HCT116 (cell line): Measurements from ENCODE around the gene EGFL7. TPM values are rescaled to one million over a fixed set of nuclear protein-coding genes. Genes with fewer than 3 reads are reported as not detected.

ENCODE experiments used
- ATAC-seq: fragments of 200-7000 bp; cut with Tn5 transposase; 2 replicates; pipeline ENCODE4 v1.9.1; 2020; ENCODE audit warnings: mild to moderate bottlenecking, moderate library complexity
- BruUV-seq: library from RNA; stranded (reverse); fragments of 400-500 nt; replicated peaks from 2 replicates; lab custom pipeline; 2021; lab: Mats Ljungman, UMichigan
- CTCF ChIA-PET: fragments of 300-600 bp; sonication (Branson Sonifier 250); formaldehyde crosslinking; loops from one replicate; lab custom pipeline; 2021; ENCODE audit warnings: antibody characterized with exemption; lab: Charles Lee
- POLR2A ChIA-PET: fragments of 300-600, 350-600 bp; sonication (Branson Sonifier 250); formaldehyde crosslinking; loops from one replicate; lab custom pipeline; 2021; ENCODE audit warnings: antibody characterized with exemption; lab: Charles Lee
- RAD21 ChIA-PET, 2 experiments: fragments of 300-600 bp; sonication (Branson Sonifier 250); formaldehyde crosslinking; loops; one replicate each; lab custom pipeline; 2023; ENCODE audit warnings: low total read pairs in 2 of 2; ENCODE audit not compliant: uncharacterized antibody in 2 of 2, unreplicated experiment in 2 of 2, low non-redundant PET in 1 of 2; lab: Charles Lee
- DNase-seq: peaks from one replicate; pipeline ENCODE4 v3.0.0-alpha.2; 2010; ENCODE audit warnings: low read depth, low spot score
- H2AFZ ChIP-seq: fragments of 200-600 bp; shearing (Covaris generic), sonication (generic); 2 replicates; pipeline ENCODE4 v1.6.1; 2017; ENCODE audit warnings: low read depth, mixed run types, mixed read lengths, antibody characterized with exemption, low read length; ENCODE audit not compliant: poor library complexity, severe bottlenecking
- H3K27ac ChIP-seq: 2 replicates; pipeline ENCODE4 v1.5.1; 2012; ENCODE audit warnings: low read depth, low read length
- H3K27me3 ChIP-seq: fragments of 200-600 bp; sonication (generic); 2 replicates; pipeline ENCODE4 v1.6.1; 2016; ENCODE audit warnings: mixed run types, low read length, mixed read lengths; ENCODE audit not compliant: insufficient read depth
- H3K36me3 ChIP-seq, 2 experiments: fragments of 200-500 bp in 1 of 2; fragments of 200-600 bp in 1 of 2; sonication (Bioruptor generic) in 1 of 2; sonication (generic) in 1 of 2; 2 replicates each; pipeline versions ENCODE4 v1.5.1 to v1.6.1; 2014 to 2016; ENCODE audit warnings: low read length in 2 of 2, inconsistent platforms in 1 of 2, mixed read lengths in 1 of 2, mixed run types in 1 of 2; ENCODE audit not compliant: insufficient read depth in 2 of 2, control insufficient read depth in 1 of 2
- H3K4me1 ChIP-seq, 2 experiments: fragments of 200-600 bp in 1 of 2; sonication (generic) in 1 of 2; 2 replicates each; pipeline versions ENCODE4 v1.5.1 to v1.6.1; 2012 to 2017; ENCODE audit warnings: low read length in 2 of 2, inconsistent platforms in 1 of 2, mild to moderate bottlenecking in 1 of 2, mixed read lengths in 1 of 2, mixed run types in 1 of 2, moderate library complexity in 1 of 2; ENCODE audit not compliant: insufficient read depth in 2 of 2, control insufficient read depth in 1 of 2
- H3K4me2 ChIP-seq: fragments of 200-600 bp; sonication (generic); 2 replicates; pipeline ENCODE4 v1.6.1; 2017; ENCODE audit warnings: mixed run types, low read length, mixed read lengths
- H3K4me3 ChIP-seq, 2 experiments: fragments of 200-600 bp in 1 of 2; sonication (generic) in 1 of 2; replicated peaks in 1 of 2; 2 replicates each; pipeline ENCODE4 v1.5.1; 2011 to 2016; ENCODE audit warnings: low read length in 2 of 2, control low read depth in 1 of 2, low read depth in 1 of 2, mild to moderate bottlenecking in 1 of 2, mixed read lengths in 1 of 2, mixed run types in 1 of 2
- H3K79me2 ChIP-seq: fragments of 200-600 bp; sonication (generic); 2 replicates; pipeline ENCODE4 v1.6.1; 2017; ENCODE audit warnings: mild to moderate bottlenecking, mixed run types, low read length, moderate library complexity, mixed read lengths; ENCODE audit not compliant: insufficient read depth
- H3K9ac ChIP-seq: fragments of 200-600 bp; sonication (generic); 2 replicates; pipeline ENCODE4 v1.6.1; 2016; ENCODE audit warnings: low read length, mixed read lengths
- H3K9me2 ChIP-seq: fragments of 200-600 bp; sonication (generic), shearing (Covaris generic); 2 replicates; pipeline ENCODE4 v1.6.1; 2017; ENCODE audit warnings: mixed run types, mild to moderate bottlenecking, moderate library complexity; ENCODE audit not compliant: insufficient read depth
- H3K9me3 ChIP-seq, 2 experiments: fragments of 200-500 bp in 1 of 2; fragments of 200-600 bp in 1 of 2; sonication (Bioruptor generic) in 1 of 2; sonication (generic) in 1 of 2; 2 replicates each; pipeline ENCODE4 v1.6.1; 2014 to 2017; ENCODE audit warnings: low read length in 2 of 2, mixed read lengths in 2 of 2, inconsistent platforms in 1 of 2, low read depth in 1 of 2, mild to moderate bottlenecking in 1 of 2, mixed run types in 1 of 2, moderate library complexity in 1 of 2; ENCODE audit not compliant: control insufficient read depth in 1 of 2, insufficient read depth in 1 of 2
- H4K20me1 ChIP-seq: fragments of 200-600 bp; sonication (generic), shearing (Covaris generic); 2 replicates; pipeline ENCODE4 v1.6.1; 2017; ENCODE audit warnings: mixed run types, mild to moderate bottlenecking, moderate library complexity; ENCODE audit not compliant: insufficient read depth
- ELF1 ChIP-seq: IDR thresholded peaks from 2 replicates; pipeline ENCODE4 v1.6.1; 2012; ENCODE audit warnings: low read depth, borderline replicate concordance
- FOSL1 ChIP-seq: IDR thresholded peaks from 2 replicates; pipeline ENCODE4 v1.6.1; 2012; ENCODE audit warnings: low read depth
- JUND ChIP-seq: IDR thresholded peaks from 2 replicates; pipeline ENCODE4 v1.6.1; 2012
- POLR2A ChIP-seq: IDR thresholded peaks from 2 replicates; pipeline ENCODE4 v1.7.0; 2011; ENCODE audit warnings: borderline replicate concordance; ENCODE audit not compliant: insufficient read depth, insufficient read length; ENCODE audit errors: extremely low read depth
- intact Hi-C: fragments of 100-400 bp; cut with micrococcal nuclease; formaldehyde crosslinking; loops from 2 replicates; pipeline ENCODE4 v1.10.0; 2022
- total RNA-seq: library from RNA; stranded (reverse); gene quantifications from one replicate; pipeline ENCODE4 v1.2.1, GENCODE V29; 2021; ENCODE audit not compliant: unreplicated experiment
- TF ChIP-seq, protein P1 (sequence below): IDR thresholded peaks from 2 replicates; pipeline ENCODE4 v1.6.1; 2012
- TF ChIP-seq, protein P2 (sequence below), 3 experiments: fragments of 200-600 bp in 1 of 3; sonication (generic) in 1 of 3; IDR thresholded peaks in 2 of 3; conservative IDR thresholded peaks in 1 of 3; 2 replicates each; pipeline ENCODE4 v1.5.1; 2012 to 2017; ENCODE audit warnings: low read depth in 2 of 3, low read length in 2 of 3, antibody characterized with exemption in 1 of 3, borderline replicate concordance in 1 of 3, control low read depth in 1 of 3, mild to moderate bottlenecking in 1 of 3, mixed read lengths in 1 of 3, mixed run types in 1 of 3, moderate library complexity in 1 of 3; ENCODE audit not compliant: insufficient read depth in 1 of 3
- TF ChIP-seq, protein P3 (sequence below): IDR thresholded peaks from 2 replicates; pipeline ENCODE4 v1.6.1; 2012

EGFL7 gene
- total RNA-seq, 1 experiment from 2014 or later: 82.0 TPM

DNA sequence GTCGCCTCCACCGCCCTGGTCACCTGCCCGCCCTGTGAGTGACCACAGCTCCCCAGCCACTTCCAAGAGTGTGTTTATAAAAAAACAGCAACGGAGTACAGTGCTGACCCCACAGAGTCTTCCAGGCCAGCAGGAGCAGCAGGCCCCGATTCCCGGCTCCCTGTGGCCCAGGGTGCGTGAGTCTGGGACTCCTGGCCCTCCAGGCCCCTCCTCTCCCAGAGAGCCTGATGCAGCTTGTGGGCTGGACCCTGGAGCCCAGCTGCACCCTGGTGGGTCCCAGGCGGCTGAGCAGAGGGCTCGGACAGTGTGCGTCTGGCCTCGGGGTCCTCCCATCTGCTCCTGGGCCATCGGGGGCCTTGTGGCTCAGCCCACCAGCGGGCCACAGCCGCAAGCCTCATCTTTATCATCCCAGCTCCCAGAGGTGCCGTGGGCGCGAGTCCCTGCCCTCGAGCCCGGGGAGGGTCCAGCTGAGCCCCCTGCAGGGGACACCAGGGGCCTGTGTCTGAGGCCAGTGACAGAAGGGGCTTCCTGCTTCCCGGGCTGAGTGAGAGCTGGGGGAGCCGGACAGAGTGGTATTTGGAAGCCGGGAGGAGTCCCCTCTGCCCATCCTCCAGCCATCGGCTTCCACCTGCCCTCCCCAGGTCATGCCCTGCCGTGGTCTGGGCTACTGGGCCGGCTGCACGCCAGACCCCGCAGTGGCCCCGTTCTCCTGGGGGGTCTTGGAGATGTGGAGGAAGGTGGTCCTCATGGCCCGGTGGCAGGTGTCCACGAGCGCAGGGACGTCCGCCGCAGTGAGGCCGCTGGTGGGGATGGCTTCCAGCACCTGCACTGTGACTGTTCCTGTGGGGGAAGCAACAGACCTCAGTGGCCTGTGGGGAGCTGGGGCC, 10.6 kb downstream of the EGFL7 start:
- Histone ChIP-seq H3K4me2 (no peak overlapping the region), H3K36me3 (peaks cover 0 to 7% of the 10 kb centered on the region in 2 experiments; a peak in 2 of 4 replicates), H3K4me1 (peaks cover 0 to 33% of the 10 kb centered on the region in 2 experiments; a peak in 2 of 4 replicates), H3K27ac (peak overlapping the region; percentile 10; the same call in 1 of the 2 replicates), H3K79me2 (0 out of 2 replicates have a peak, but pooled peaks cover 1% of the 10 kb centered on the region), H4K20me1 (no peaks in the 10 kb centered on the region), H3K9me2 (no peaks in the 10 kb centered on the region), H2AFZ (no peak overlapping the region), H3K9ac (no peak overlapping the region), H3K4me3 (no peak overlapping the region), H3K27me3 (no peaks in the 10 kb centered on the region), H3K9me3 (no peaks in the 10 kb centered on the region)
- TF ChIP-seq, protein P1, sequence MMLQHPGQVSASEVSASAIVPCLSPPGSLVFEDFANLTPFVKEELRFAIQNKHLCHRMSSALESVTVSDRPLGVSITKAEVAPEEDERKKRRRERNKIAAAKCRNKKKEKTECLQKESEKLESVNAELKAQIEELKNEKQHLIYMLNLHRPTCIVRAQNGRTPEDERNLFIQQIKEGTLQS: no peak
- TF ChIP-seq FOSL1 (no peak), POLR2A (no peak), JUND (no peak), ELF1 (no peak)
- TF ChIP-seq, protein P2, sequence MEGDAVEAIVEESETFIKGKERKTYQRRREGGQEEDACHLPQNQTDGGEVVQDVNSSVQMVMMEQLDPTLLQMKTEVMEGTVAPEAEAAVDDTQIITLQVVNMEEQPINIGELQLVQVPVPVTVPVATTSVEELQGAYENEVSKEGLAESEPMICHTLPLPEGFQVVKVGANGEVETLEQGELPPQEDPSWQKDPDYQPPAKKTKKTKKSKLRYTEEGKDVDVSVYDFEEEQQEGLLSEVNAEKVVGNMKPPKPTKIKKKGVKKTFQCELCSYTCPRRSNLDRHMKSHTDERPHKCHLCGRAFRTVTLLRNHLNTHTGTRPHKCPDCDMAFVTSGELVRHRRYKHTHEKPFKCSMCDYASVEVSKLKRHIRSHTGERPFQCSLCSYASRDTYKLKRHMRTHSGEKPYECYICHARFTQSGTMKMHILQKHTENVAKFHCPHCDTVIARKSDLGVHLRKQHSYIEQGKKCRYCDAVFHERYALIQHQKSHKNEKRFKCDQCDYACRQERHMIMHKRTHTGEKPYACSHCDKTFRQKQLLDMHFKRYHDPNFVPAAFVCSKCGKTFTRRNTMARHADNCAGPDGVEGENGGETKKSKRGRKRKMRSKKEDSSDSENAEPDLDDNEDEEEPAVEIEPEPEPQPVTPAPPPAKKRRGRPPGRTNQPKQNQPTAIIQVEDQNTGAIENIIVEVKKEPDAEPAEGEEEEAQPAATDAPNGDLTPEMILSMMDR (IDR thresholded peaks at IDR 0.05 in 2 of 3, conservative IDR thresholded peaks at IDR 0.05 in 1 of 3; ENCODE audit: borderline replicate concordance in 1 of 3, insufficient read depth in 1 of 3, low read depth in 2 of 3, low read length in 2 of 3): no peak
- TF ChIP-seq, protein P3, sequence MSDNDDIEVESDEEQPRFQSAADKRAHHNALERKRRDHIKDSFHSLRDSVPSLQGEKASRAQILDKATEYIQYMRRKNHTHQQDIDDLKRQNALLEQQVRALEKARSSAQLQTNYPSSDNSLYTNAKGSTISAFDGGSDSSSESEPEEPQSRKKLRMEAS: no peak
- ChIA-PET CTCF (interaction anchor here (1.1 to 2.3 kb wide), 3 partner anchors 8 to 310 kb away, joined by 3 to 18 read pairs (median 4); partner anchors contain the start of gene DNLZ), POLR2A (no interaction called here), RAD21 (no interaction called here)
- DNase-seq (no peak), ATAC-seq (no peak)
- intact Hi-C loops: no loop called here
- TSS peak; percentile 69 for BruUV-seq
